Heart right ventricle (tissue), 16 donors: ENCODE results near the gene SMOC1. TPM values are rescaled to one million over a fixed set of nuclear protein-coding genes. Genes with fewer than 3 reads are reported as not detected.

Source experiments
- ATAC-seq, 8 donors: fragments of 200-7000 bp; cut with Tn5 transposase; one replicate each; pipeline ENCODE4 v1.9.1; 2020; ENCODE audit warnings: mild to moderate bottlenecking in 8 of 8, moderate library complexity in 8 of 8, moderate number of reproducible peaks in 1 of 8
- DNase-seq, 2 donors: peaks; one replicate each; pipeline ENCODE4 v3.0.0-alpha.2; 2020
- H3K27ac ChIP-seq, 10 donors: fragments of 200-600 bp; sonication (generic) in 2 of 10; one replicate each; pipeline versions ENCODE4 v1.5.0 to v1.8.0; 2020 to 2022; ENCODE audit warnings: mild to moderate bottlenecking in 3 of 10
- H3K27me3 ChIP-seq, 7 donors: fragments of 200-600 bp; one replicate each; pipeline ENCODE4 v1.8.0; 2021 to 2022; ENCODE audit warnings: mild to moderate bottlenecking in 2 of 7
- H3K36me3 ChIP-seq, 9 donors: fragments of 200-600 bp; sonication (generic) in 1 of 9; one replicate each; pipeline versions ENCODE4 v1.5.0 to v1.8.0; 2020 to 2022; ENCODE audit warnings: mild to moderate bottlenecking in 2 of 9
- H3K4me1 ChIP-seq, 9 donors: fragments of 200-600 bp; sonication (generic) in 1 of 9; one replicate each; pipeline versions ENCODE4 v1.5.0 to v1.8.0; 2020 to 2022; ENCODE audit warnings: mild to moderate bottlenecking in 4 of 9
- H3K4me3 ChIP-seq, 10 donors: fragments of 200-600 bp; sonication (generic) in 2 of 10; one replicate each; pipeline versions ENCODE4 v1.5.0 to v1.8.0; 2020 to 2022; ENCODE audit warnings: mild to moderate bottlenecking in 7 of 10, moderate library complexity in 2 of 10
- H3K9me3 ChIP-seq, 11 donors: fragments of 200-600 bp in 10 of 11; sonication (generic) in 2 of 11; one replicate each; pipeline versions ENCODE4 v1.5.0 to v1.8.0; 2013 to 2022; ENCODE audit warnings: mild to moderate bottlenecking in 2 of 11, control low read depth in 1 of 11, moderate library complexity in 1 of 11
- CTCF ChIP-seq, 9 donors: fragments of 200-600 bp; sonication (generic) in 2 of 9; IDR thresholded peaks; one replicate each; pipeline versions ENCODE4 v1.5.0 to v1.8.0; 2021 to 2022; ENCODE audit warnings: antibody characterized with exemption in 9 of 9, mild to moderate bottlenecking in 5 of 9, moderate library complexity in 1 of 9
- WGBS, 2 donors: extraction: QIAGEN DNeasy Blood & Tissue Kit; methylation state at CpG; one replicate each; pipeline ENCODE4 v1.1.7; 2013; ENCODE audit warnings: inconsistent platforms in 1 of 2; 5-methylcytosine and 5-hydroxymethylcytosine counted together
- intact Hi-C, 10 donors: fragments of 100-400 bp; cut with DNase I; formaldehyde crosslinking; loops; one replicate each; pipeline versions ENCODE4 v1.11.1 to v1.14.2; 2022
- polyA plus RNA-seq, 2 donors: library from polyadenylated mRNA; stranded (reverse); fragments of 200-250 nt; gene quantifications; one replicate each; pipeline ENCODE4 v1.2.3, GENCODE V29; 2013
- total RNA-seq, 10 donors: library from RNA; stranded (reverse); fragmentation: NEBNext Ultra II Directional in 3 of 10; extraction: Animal tissue kit (Norgen Biotek cat#: 25700) in 3 of 10; gene quantifications; one replicate each; pipeline versions ENCODE4 v1.2.1 to v1.2.4, GENCODE V29; 2021 to 2023
- donor health status: Arrhythmogenic right ventricular cardiomyopathy.
- donor health status: ischemic (EF 13 %, LVEDD 7.1; RV severe dilation, severe dysfunction).
- donor health status: healthy with polysubstance abuse.
- donor health status: DM: no; HTN: yes; CAD: no.
- donor health status: DM: no; HTN: no; CAD: no.
- donor health status: ischemic (EF 25% LVEDD 6.9; RV normal size, moderate dysfunction).
- donor health status: ischemic (EF 25% LVEDD 5.7; RV mildly dilated, moderate dysfunction).
- donor health status: healthy.
- donor health status: DM: yes; HTN: yes; CAD: no.
- donor health status: Ischemic cardiomyopathy.
- donor health status: ischemic (EF 35%, LVEDD 5.7; RV mildly dilated, moderate dysfunction).
- donor health status: nonischemic (EF 11% LVEDD 7.7; RV severe dilation, severe dysfunction).
- donor health status: DM: yes; HTN: yes; CAD: no.
- donor health status: PGD.
- donor health status: ischemic (EF 29% LVEDD 5.4; RV normal size, mild dysfunction).
- donor health status: nonischemic (EF 23%, LVEDD 6.1; RV moderate dilation, normal function).

The SMOC1 gene
- total and polyA plus RNA-seq, 12 donors = 0.15 to 6.8 (median 1.3) TPM

GRCh38 chr14:69948351-69948750 lies 69.1 kb downstream of the SMOC1 start:
- no peaks in the 10 kb centered on the region for H3K4me1 ChIP-seq
- no peak overlapping the region for H3K4me3 ChIP-seq
- peaks cover 0 to 38% (median 14%) of the 10 kb centered on the region in 7 donors for H3K27me3 ChIP-seq
- DNase-seq = no peak
- peaks cover 0 to 25% (median 9%) of the 10 kb centered on the region in 11 donors for H3K9me3 ChIP-seq
- TF ChIP-seq CTCF (IDR thresholded peaks at IDR 0.05) = no peak
- H3K27ac ChIP-seq = no peak overlapping the region
- 70 to 78% methylated on average over 3 of the region's 3 CpGs for WGBS, 2 donors
- no peaks in the 10 kb centered on the region for H3K36me3 ChIP-seq
- intact Hi-C loops = no loop called here
- no peak for ATAC-seq

- H3K4me1 ChIP-seq = no peaks in the 10 kb centered on the region
- no peak for ATAC-seq
- no peak for TF ChIP-seq CTCF (IDR thresholded peaks at IDR 0.05)
- intact Hi-C loops = no loop called here
- no peak overlapping the region for H3K27ac ChIP-seq
- WGBS, 2 donors = 93 to 94% methylated on average over 3 of the region's 3 CpGs
- H3K27me3 ChIP-seq = peaks cover 0 to 27% (median 20%) of the 10 kb centered on the region in 7 donors
- no peak overlapping the region for H3K4me3 ChIP-seq
- no peaks in the 10 kb centered on the region for H3K36me3 ChIP-seq
- DNase-seq = no peak
- H3K9me3 ChIP-seq = peaks cover 0 to 6% (median 0%) of the 10 kb centered on the region in 11 donors
These were observed 72.0 kb downstream of the SMOC1 start for GRCh38 chr14:69951263-69951662.

GRCh38 chr14:69951935-69952334 lies 72.7 kb downstream of the SMOC1 start:
- Histone ChIP-seq H3K27ac (no peak overlapping the region), H3K27me3 (peaks cover 0 to 27% (median 20%) of the 10 kb centered on the region in 7 donors), H3K9me3 (no peaks in the 10 kb centered on the region), H3K36me3 (no peaks in the 10 kb centered on the region), H3K4me1 (no peaks in the 10 kb centered on the region), H3K4me3 (no peak overlapping the region)
- ATAC-seq = no peak
- 80 to 83% methylated on average over 9 of the region's 9 CpGs for WGBS, 2 donors
- no peak for DNase-seq
- intact Hi-C loops = no loop called here
- no peak for TF ChIP-seq CTCF (IDR thresholded peaks at IDR 0.05)

GRCh38 chr14:69953266-69953915 lies 74.2 kb downstream of the SMOC1 start:
- TF ChIP-seq CTCF (IDR thresholded peaks at IDR 0.05) = no peak
- no peaks in the 10 kb centered on the region for H3K4me1 ChIP-seq
- H3K27ac ChIP-seq = no peak overlapping the region
- no peaks in the 10 kb centered on the region for H3K36me3 ChIP-seq
- no peak overlapping the region for H3K4me3 ChIP-seq
- intact Hi-C loops = no loop called here
- no peak for ATAC-seq
- H3K9me3 ChIP-seq = no peaks in the 10 kb centered on the region
- DNase-seq = no peak
- peaks cover 0 to 27% (median 20%) of the 10 kb centered on the region in 7 donors for H3K27me3 ChIP-seq
- 81 to 90% methylated on average over 16 of the region's 16 CpGs for WGBS, 2 donors
